Loucy (cell line): ENCODE results near the gene GET4.
"Not testable (repeated sequence)": the region's sequence is repeated elsewhere in the genome, so short reads cannot be mapped to it uniquely, and the experiment has no call there.

Experiments
- H2AFZ ChIP-seq: fragments of 200-600 bp; sonication (generic); 2 replicates; pipeline ENCODE4 v1.6.0; 2016; ENCODE audit warnings: antibody characterized with exemption, mild to moderate bottlenecking, low read length, moderate library complexity
- H3F3A ChIP-seq: fragments of 200-600 bp; 2 replicates; pipeline ENCODE4 v1.6.0; 2016; ENCODE audit warnings: antibody characterized with exemption, low read depth, mild to moderate bottlenecking
- H3K27me3 ChIP-seq: fragments of 200-600 bp; sonication (generic); 2 replicates; pipeline ENCODE4 v1.6.1; 2014; ENCODE audit warnings: low read length, mild to moderate bottlenecking; ENCODE audit not compliant: insufficient read depth, poor library complexity, severe bottlenecking
- H3K36me3 ChIP-seq: fragments of 200-600 bp; sonication (generic); 2 replicates; pipeline ENCODE4 v1.6.1; 2016; ENCODE audit warnings: low read length; ENCODE audit not compliant: insufficient read depth
- H3K4me1 ChIP-seq: fragments of 200-600 bp; sonication (generic); 2 replicates; pipeline ENCODE4 v1.5.1; 2014; ENCODE audit warnings: low read length, mild to moderate bottlenecking; ENCODE audit not compliant: insufficient read depth, poor library complexity, severe bottlenecking
- H3K4me2 ChIP-seq: fragments of 200-600 bp; sonication (generic); 2 replicates; pipeline ENCODE4 v1.6.0; 2014; ENCODE audit warnings: antibody characterized with exemption, low read length, low read depth, mild to moderate bottlenecking; ENCODE audit not compliant: poor library complexity, severe bottlenecking
- H3K4me3 ChIP-seq: fragments of 200-600 bp; sonication (generic); 2 replicates; pipeline ENCODE4 v1.5.1; 2014; ENCODE audit warnings: low read length, mild to moderate bottlenecking, mixed read lengths; ENCODE audit not compliant: poor library complexity, severe bottlenecking
- H3K79me2 ChIP-seq: fragments of 200-600 bp; sonication (generic); 2 replicates; pipeline ENCODE4 v1.6.1; 2014; ENCODE audit warnings: low read length; ENCODE audit not compliant: insufficient read depth
- H3K9ac ChIP-seq: fragments of 200-600 bp; sonication (generic); 2 replicates; pipeline ENCODE4 v1.6.0; 2014; ENCODE audit warnings: mild to moderate bottlenecking, low read depth, low read length, moderate library complexity; ENCODE audit not compliant: poor library complexity, severe bottlenecking
- H3K9me2 ChIP-seq: fragments of 200-600 bp; sonication (generic); replicated peaks from 2 replicates; pipeline ENCODE4 v1.6.1; 2016; ENCODE audit warnings: low read depth, low read length, mixed read lengths
- H3K9me3 ChIP-seq: fragments of 200-600 bp; sonication (generic); 2 replicates; pipeline ENCODE4 v1.6.1; 2014; ENCODE audit warnings: mild to moderate bottlenecking, antibody characterized with exemption, low read length, low read depth; ENCODE audit not compliant: insufficient read depth
- H4K20me1 ChIP-seq: fragments of 200-600 bp; sonication (generic); 2 replicates; pipeline ENCODE4 v1.6.0; 2014; ENCODE audit warnings: antibody characterized with exemption, low read length, mild to moderate bottlenecking; ENCODE audit not compliant: insufficient read depth, poor library complexity, severe bottlenecking
- EZH2phosphoT487 ChIP-seq: fragments of 200-600 bp; IDR thresholded peaks from 2 replicates; pipeline ENCODE4 v1.6.1; 2018; ENCODE audit warnings: antibody characterized with exemption, mild to moderate bottlenecking, moderate library complexity, borderline replicate concordance
- TF ChIP-seq, protein P1 (sequence below): fragments of 200-600 bp; sonication (generic); conservative IDR thresholded peaks from 2 replicates; pipeline ENCODE4 v1.5.1; 2014; ENCODE audit warnings: mild to moderate bottlenecking, antibody characterized with exemption, low read length

Gene GET4

DNA sequence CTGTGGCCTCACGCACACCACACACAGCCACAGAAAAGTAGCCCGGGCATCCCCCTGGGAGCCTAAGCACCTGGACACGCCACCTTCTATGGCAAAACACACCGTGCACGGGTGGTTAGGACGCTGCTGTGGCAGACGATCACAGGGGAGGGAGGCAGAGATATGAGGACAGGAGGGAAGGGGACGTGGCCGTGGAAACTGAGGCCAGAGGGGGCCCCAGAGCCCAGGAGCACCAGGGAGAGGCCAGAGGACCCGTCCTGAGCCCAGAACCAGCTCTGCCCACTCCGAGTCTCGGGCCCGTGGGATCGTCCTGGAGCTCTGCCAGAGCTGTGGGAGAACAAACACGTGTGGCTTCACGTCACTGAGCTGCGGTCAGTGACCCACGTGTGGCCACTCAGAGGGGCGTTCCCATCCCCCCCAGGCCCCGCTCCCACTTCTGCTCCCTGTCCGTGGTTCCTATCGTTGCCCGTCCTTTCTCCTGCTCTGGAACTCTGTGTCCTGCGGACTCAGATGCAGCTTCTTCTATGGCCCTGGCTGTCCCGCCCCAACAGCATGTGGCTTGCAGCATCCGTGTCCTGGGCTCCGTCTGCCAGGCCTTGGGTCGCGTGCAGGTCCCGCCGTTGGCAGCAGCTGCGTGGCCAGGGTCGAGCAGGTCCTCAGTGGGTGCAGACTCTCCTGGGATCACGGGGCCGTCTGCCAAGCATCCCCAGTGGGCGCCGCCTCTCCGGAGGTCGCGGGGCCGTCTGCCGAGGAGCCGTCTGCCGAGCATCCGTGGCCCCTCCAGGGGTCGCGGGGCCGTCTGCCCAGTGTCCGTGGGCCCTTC is 31.0 kb downstream of the GET4 start:
- H3K4me3 ChIP-seq, result no peak overlapping the region
- no peaks in the 10 kb centered on the region for H3K27me3 ChIP-seq
- H2AFZ ChIP-seq, result no peak overlapping the region
- no peaks in the 10 kb centered on the region for H3K9me2 ChIP-seq
- no peak overlapping the region for H3K9ac ChIP-seq
- H3K79me2 ChIP-seq, result no peaks in the 10 kb centered on the region
- H3K36me3 ChIP-seq, result no peaks in the 10 kb centered on the region
- H3K4me2 ChIP-seq, result no peak overlapping the region
- no peak for TF ChIP-seq EZH2phosphoT487
- TF ChIP-seq, protein P1, sequence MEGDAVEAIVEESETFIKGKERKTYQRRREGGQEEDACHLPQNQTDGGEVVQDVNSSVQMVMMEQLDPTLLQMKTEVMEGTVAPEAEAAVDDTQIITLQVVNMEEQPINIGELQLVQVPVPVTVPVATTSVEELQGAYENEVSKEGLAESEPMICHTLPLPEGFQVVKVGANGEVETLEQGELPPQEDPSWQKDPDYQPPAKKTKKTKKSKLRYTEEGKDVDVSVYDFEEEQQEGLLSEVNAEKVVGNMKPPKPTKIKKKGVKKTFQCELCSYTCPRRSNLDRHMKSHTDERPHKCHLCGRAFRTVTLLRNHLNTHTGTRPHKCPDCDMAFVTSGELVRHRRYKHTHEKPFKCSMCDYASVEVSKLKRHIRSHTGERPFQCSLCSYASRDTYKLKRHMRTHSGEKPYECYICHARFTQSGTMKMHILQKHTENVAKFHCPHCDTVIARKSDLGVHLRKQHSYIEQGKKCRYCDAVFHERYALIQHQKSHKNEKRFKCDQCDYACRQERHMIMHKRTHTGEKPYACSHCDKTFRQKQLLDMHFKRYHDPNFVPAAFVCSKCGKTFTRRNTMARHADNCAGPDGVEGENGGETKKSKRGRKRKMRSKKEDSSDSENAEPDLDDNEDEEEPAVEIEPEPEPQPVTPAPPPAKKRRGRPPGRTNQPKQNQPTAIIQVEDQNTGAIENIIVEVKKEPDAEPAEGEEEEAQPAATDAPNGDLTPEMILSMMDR, result no peak
- H3F3A ChIP-seq, result no peaks in the 10 kb centered on the region
- no peaks in the 10 kb centered on the region for H3K9me3 ChIP-seq
- H4K20me1 ChIP-seq, result no peaks in the 10 kb centered on the region
- H3K4me1 ChIP-seq, result no peaks in the 10 kb centered on the region

DNA sequence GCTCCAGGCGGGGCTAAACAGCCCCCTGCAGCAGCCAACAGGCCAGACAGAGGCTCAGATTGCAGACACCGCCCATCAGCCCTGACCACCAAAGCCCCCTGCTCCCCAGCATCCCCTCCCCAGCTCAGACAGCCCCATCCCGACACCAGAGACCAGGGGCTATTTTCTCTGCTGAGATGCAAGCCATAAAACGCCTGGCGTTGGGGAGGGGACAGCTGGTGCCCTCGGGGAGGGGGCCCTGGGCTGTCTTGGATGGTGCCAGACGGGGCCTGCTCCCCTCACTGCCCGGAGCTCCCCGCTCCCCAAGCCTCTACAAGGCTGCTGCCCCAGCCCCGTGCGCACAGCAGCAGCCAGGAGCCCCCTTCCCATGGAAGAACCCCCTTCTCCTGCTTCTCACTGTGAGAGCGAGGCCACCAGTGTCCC is 31.8 kb downstream of the GET4 start:
- Histone ChIP-seq H3K4me3 (no peak overlapping the region), H3K9me2 (no peaks in the 10 kb centered on the region), H4K20me1 (no peaks in the 10 kb centered on the region), H2AFZ (no peak overlapping the region), H3K36me3 (no peaks in the 10 kb centered on the region), H3K79me2 (no peaks in the 10 kb centered on the region), H3K9ac (no peak overlapping the region), H3K4me1 (no peaks in the 10 kb centered on the region), H3F3A (no peaks in the 10 kb centered on the region), H3K9me3 (no peaks in the 10 kb centered on the region), H3K4me2 (no peak overlapping the region), H3K27me3 (no peaks in the 10 kb centered on the region)
- TF ChIP-seq, protein P1, result no peak
- no peak for TF ChIP-seq EZH2phosphoT487

DNA sequence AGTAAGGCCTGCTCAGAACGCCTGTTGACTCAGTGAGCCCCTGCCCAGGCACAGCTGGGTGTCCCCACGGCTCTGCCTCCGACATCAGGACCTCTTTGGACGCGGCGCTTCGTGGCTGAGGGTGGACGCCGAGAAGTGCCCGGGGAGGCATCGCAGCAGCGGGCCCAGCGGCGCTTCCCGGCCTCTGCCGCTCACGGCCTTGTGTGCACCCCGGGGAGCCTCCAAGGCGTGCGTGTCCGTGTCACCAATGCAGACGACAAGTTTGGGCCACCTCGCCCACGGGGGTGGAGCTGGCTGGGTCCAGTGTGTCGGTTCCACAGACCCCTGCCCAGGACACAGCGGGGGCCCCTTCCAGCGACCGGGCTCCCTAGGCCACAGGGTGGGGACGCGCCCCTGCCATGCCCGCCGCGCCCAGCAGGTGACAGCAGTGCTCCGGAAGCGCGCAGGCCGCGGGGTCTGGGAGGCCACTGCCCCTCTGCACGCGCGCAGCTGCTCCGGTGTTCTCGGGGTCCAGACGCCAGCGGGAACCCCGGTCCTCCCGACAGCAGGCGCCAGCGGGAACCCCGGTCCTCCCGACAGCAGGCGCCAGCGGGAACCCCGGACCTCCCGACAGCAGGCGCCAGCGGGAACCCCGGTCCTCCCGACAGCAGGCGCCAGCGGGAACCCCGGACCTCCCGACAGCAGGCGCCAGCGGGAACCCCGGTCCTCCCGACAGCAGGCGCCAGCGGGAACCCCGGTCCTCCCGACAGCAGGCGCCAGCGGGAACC is 32.4 kb downstream of the GET4 start:
- H4K20me1 ChIP-seq, H3K9me2 ChIP-seq, H3K4me2 ChIP-seq, H3K27me3 ChIP-seq, H3F3A ChIP-seq, H3K4me3 ChIP-seq, H3K9ac ChIP-seq, H3K4me1 ChIP-seq, H2AFZ ChIP-seq, H3K36me3 ChIP-seq, H3K9me3 ChIP-seq, H3K79me2 ChIP-seq: not testable (repeated sequence)
- TF ChIP-seq, protein P1, result peak; percentile 67
